ENCODE measurements around the gene SDE2. TPM values are rescaled to one million over a fixed set of nuclear protein-coding genes. Genes with fewer than 3 reads are reported as not detected.
"Not testable (repeated sequence)": the region's sequence is repeated elsewhere in the genome, so short reads cannot be mapped to it uniquely, and the experiment has no call there.

The SDE2 gene
- total RNA-seq, 2 experiments from 2014 or later, result 21.4 to 21.8 TPM

DNA sequence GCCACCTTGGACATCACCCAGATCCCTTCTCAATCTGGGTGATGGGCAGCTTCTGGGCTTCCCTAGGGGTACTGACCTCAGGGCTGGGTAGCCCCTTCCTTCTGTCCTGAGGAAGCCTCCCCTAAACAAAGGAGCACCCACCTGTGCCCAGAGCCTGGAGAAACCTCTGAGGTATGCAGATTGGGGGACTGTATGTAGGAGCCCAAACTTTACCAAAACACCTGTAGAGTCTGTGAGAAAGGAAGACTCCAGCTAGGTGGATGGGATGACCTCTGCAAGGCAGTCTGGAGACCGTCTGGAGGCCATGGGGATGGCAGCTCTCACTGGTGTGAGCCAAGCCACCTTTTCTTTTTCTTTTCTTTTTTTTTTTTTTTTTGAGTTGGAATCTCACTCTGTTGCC is 44.4 kb downstream of the SDE2 start:
- POLR2A ChIA-PET, result no interaction called here
- CTCF ChIA-PET, result interaction anchor here (0.7 to 1.0 kb wide), 2 partner anchors 8 to 469 kb away, joined by 3 to 4 read pairs; no protein-coding TSS in a partner anchor

DNA sequence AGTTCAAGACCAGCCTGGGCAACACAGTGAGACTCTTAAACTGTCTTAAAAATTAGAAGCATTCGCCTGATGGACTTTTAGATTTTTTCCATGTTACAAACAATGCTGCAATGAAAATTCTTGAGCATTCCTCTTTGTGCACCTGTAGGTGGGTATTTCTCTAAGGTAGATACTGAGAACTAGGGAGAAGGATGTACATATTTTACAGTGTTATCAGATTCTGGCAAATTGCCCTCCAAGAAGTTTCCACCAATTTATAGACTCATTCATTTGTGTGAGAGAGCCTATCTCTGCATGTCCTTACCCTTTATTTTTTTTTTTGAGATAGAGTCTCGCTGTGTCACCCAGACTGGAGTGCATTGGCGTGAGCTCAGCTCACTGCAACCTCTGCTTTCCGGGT is 45.8 kb downstream of the SDE2 start:
- CTCF ChIA-PET, result no interaction called here
- POLR2A ChIA-PET, result no interaction called here

- ChIA-PET CTCF (interaction anchor here (0.9 to 1.0 kb wide), 2 partner anchors 10 to 25 kb away, joined by 3 read pairs; no protein-coding TSS in a partner anchor), POLR2A (interaction anchor here (0.6 kb wide), 1 partner anchor 125 kb away, joined by 4 read pairs; no protein-coding TSS in a partner anchor)
These were observed 48.1 kb downstream of the SDE2 start for GRCh38 chr1:225950905-225951497.

- ChIA-PET POLR2A (no interaction called here), CTCF (interaction anchor here (0.7 kb wide), 1 partner anchor 377 kb away, joined by 3 read pairs; no protein-coding TSS in a partner anchor)
These were observed 50.1 kb downstream of the SDE2 start for GRCh38 chr1:225949041-225949440.

DNA sequence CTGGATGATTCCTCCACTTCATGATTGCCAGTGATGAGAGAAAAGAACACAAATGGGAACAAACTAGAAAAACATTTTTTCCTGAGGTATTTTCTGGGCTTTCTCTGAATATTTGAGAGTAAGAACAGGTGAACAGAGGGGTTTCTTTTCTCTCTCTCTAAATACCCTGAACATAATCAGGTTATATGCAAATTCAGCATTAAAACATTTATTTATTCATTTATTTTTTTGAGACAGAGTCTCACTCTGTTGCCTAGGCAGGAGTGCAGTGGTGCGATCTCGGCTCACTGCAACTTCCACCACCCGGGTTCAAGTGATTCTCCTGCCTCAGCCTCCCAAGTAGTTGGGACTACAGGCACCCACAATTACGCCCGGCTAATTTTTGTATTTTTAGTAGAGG is 52.3 kb downstream of the SDE2 start:
- CTCF ChIA-PET, result no interaction called here
- POLR2A ChIA-PET, result no interaction called here

DNA sequence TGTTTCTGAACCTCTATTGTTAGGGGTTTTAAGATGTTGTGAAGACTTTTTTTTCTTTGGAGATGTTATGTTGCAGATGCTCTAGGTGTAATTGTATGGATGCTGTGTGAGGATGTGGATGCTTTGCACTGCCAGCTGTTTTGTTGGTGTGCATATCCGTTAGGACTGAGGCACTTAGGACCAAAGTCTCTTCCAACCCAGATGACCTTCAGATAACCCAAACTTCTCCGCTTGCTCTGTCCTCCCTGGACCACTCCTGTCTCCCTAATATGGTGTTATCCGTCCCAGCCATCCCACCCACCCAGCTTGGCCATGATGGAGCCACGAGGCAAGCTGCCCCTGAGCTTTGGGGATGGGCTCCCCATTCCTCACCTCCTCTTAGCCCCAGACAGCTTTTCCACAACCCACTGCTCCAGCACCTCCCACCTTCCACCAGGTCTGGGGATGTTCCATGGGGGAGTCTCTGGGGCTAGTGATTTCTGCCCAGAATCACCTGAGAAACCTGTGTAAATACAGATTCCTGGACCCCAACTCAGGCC is 53.0 kb downstream of the SDE2 start:
- ChIA-PET CTCF (no interaction called here), POLR2A (no interaction called here)

- ChIA-PET POLR2A (no interaction called here), CTCF (interaction anchor here (0.7 kb wide), 1 partner anchor 22 kb away, joined by 3 read pairs; the partner anchor contains the start of gene PYCR2)
These were observed 53.6 kb downstream of the SDE2 start for GRCh38 chr1:225945564-225945963.

- CTCF ChIA-PET, result interaction anchor here (0.7 kb wide), 1 partner anchor 21 kb away, joined by 3 read pairs; the partner anchor contains the start of gene PYCR2
- POLR2A ChIA-PET, result no interaction called here
These were observed 54.2 kb downstream of the SDE2 start for GRCh38 chr1:225944951-225945350.

- ChIA-PET CTCF (interaction anchor here (0.7 kb wide), 1 partner anchor 43 kb away, joined by 3 read pairs; no protein-coding TSS in a partner anchor), POLR2A (no interaction called here)
These were observed 54.8 kb downstream of the SDE2 start for GRCh38 chr1:225944387-225944786.

DNA sequence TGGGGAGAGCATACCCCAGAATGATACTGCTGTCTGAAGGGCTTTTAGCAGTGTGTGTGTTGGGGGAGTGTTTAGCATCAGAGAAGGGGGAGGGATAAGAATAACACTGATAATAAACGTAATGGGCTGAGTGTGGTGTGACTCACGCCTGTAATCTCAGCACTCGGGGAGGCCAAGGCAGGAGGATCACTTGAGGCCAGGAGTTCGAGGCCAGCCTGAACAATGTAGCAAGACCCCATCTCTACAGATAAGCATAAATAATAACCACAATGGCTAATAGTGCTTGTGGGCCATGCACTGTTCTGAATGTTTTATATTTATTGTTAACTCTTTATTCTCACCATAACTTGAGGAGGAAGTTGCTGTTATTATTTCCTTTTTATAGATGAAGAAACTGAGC is 55.6 kb downstream of the SDE2 start:
- CTCF ChIA-PET, result interaction anchor here (0.7 kb wide), 1 partner anchor 44 kb away, joined by 3 read pairs; no protein-coding TSS in a partner anchor

GRCh38 chr1:225942574-225942973 is 56.6 kb downstream of the SDE2 start:
- POLR2A ChIA-PET, result no interaction called here
- CTCF ChIA-PET, result no interaction called here

More for the DNA sequence above, 55.6 kb downstream of the SDE2 start:
- POLR2A ChIA-PET, result no interaction called here

DNA sequence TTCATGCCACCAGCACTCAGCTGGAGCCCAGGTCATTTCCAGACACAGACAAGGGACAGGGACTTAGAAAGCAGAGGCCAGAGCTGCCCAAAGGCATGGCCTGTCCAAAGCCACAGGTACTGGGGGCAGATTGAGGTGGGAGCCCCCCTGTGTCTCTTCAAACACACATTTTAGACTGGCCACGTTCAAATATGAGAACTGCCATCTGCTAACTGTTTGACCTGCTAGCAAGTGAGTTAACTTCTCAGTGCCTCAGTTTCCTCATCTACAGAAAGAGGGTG is 57.3 kb downstream of the SDE2 start:
- CTCF ChIA-PET, result no interaction called here
- POLR2A ChIA-PET, result no interaction called here

- POLR2A ChIA-PET, result no interaction called here
- CTCF ChIA-PET, result no interaction called here
These were observed 57.8 kb downstream of the SDE2 start, which contains the start of gene LEFTY2 for GRCh38 chr1:225941187-225941941. TSS of gene LEFTY2 (minus strand) at chr1:225941220. CDS start at chr1:225941140, 80 bp downstream.

GRCh38 chr1:225940385-225941151 is 58.6 kb downstream of the SDE2 start:
- ChIA-PET POLR2A (no interaction called here), CTCF (no interaction called here)

DNA sequence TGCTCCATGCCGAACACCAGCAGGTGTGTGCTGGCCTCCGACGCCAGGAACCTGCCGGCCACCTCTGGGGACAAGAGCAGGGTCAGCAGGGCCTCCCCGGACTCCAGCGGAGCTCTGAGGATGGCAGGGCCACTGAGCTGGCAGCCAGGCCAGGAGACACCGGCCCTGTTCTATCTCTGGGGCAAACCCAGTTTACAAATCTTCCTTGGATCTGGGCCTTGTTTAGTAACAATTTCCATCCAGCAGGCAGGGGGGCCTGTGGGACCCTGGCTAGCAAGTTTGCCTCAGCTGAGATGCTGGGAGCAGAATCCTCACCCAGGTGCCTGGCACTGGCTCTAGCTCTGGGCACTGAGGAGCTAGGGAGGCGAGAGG is 59.2 kb downstream of the SDE2 start:
- CTCF ChIA-PET, POLR2A ChIA-PET: not testable (repeated sequence)

- POLR2A ChIA-PET, CTCF ChIA-PET: not testable (repeated sequence)
These were observed 59.8 kb downstream of the SDE2 start for GRCh38 chr1:225939097-225939938.

- CTCF ChIA-PET, result interaction anchor here (0.6 to 1.1 kb wide), 3 partner anchors 26 to 39 kb away, joined by 3 to 4 read pairs (median 4); no protein-coding TSS in a partner anchor
These were observed 61.8 kb downstream of the SDE2 start for GRCh38 chr1:225937048-225937968.

GRCh38 chr1:225936523-225936922 is 62.6 kb downstream of the SDE2 start:
- POLR2A ChIA-PET, result no interaction called here

More at GRCh38 chr1:225937048-225937968, 61.8 kb downstream of the SDE2 start:
- POLR2A ChIA-PET, result no interaction called here

More at GRCh38 chr1:225936523-225936922, 62.6 kb downstream of the SDE2 start:
- CTCF ChIA-PET, result interaction anchor here (0.6 to 0.8 kb wide), 2 partner anchors 25 to 40 kb away, joined by 3 to 4 read pairs; no protein-coding TSS in a partner anchor
